Heart right ventricle (tissue), 16 donors: ENCODE results near the gene MPHOSPH9. TPM values are rescaled to one million over a fixed set of nuclear protein-coding genes. Genes with fewer than 3 reads are reported as not detected.
"Not testable (repeated sequence)": the region's sequence is repeated elsewhere in the genome, so short reads cannot be mapped to it uniquely, and the experiment has no call there.

ENCODE experiments used
- ATAC-seq, 8 donors: fragments of 200-7000 bp; cut with Tn5 transposase; one replicate each; pipeline ENCODE4 v1.9.1; 2020; ENCODE audit warnings: mild to moderate bottlenecking in 8 of 8, moderate library complexity in 8 of 8, moderate number of reproducible peaks in 1 of 8
- DNase-seq, 2 donors: peaks; one replicate each; pipeline ENCODE4 v3.0.0-alpha.2; 2020
- H3K27ac ChIP-seq, 10 donors: fragments of 200-600 bp; sonication (generic) in 2 of 10; one replicate each; pipeline versions ENCODE4 v1.5.0 to v1.8.0; 2020 to 2022; ENCODE audit warnings: mild to moderate bottlenecking in 3 of 10
- H3K27me3 ChIP-seq, 7 donors: fragments of 200-600 bp; one replicate each; pipeline ENCODE4 v1.8.0; 2021 to 2022; ENCODE audit warnings: mild to moderate bottlenecking in 2 of 7
- H3K36me3 ChIP-seq, 9 donors: fragments of 200-600 bp; sonication (generic) in 1 of 9; one replicate each; pipeline versions ENCODE4 v1.5.0 to v1.8.0; 2020 to 2022; ENCODE audit warnings: mild to moderate bottlenecking in 2 of 9
- H3K4me1 ChIP-seq, 9 donors: fragments of 200-600 bp; sonication (generic) in 1 of 9; one replicate each; pipeline versions ENCODE4 v1.5.0 to v1.8.0; 2020 to 2022; ENCODE audit warnings: mild to moderate bottlenecking in 4 of 9
- H3K4me3 ChIP-seq, 10 donors: fragments of 200-600 bp; sonication (generic) in 2 of 10; one replicate each; pipeline versions ENCODE4 v1.5.0 to v1.8.0; 2020 to 2022; ENCODE audit warnings: mild to moderate bottlenecking in 7 of 10, moderate library complexity in 2 of 10
- H3K9me3 ChIP-seq, 11 donors: fragments of 200-600 bp in 10 of 11; sonication (generic) in 2 of 11; one replicate each; pipeline versions ENCODE4 v1.5.0 to v1.8.0; 2013 to 2022; ENCODE audit warnings: mild to moderate bottlenecking in 2 of 11, control low read depth in 1 of 11, moderate library complexity in 1 of 11
- CTCF ChIP-seq, 9 donors: fragments of 200-600 bp; sonication (generic) in 2 of 9; IDR thresholded peaks; one replicate each; pipeline versions ENCODE4 v1.5.0 to v1.8.0; 2021 to 2022; ENCODE audit warnings: antibody characterized with exemption in 9 of 9, mild to moderate bottlenecking in 5 of 9, moderate library complexity in 1 of 9
- WGBS, 2 donors: extraction: QIAGEN DNeasy Blood & Tissue Kit; methylation state at CpG; one replicate each; pipeline ENCODE4 v1.1.7; 2013; ENCODE audit warnings: inconsistent platforms in 1 of 2; 5-methylcytosine and 5-hydroxymethylcytosine counted together
- intact Hi-C, 10 donors: fragments of 100-400 bp; cut with DNase I; formaldehyde crosslinking; loops; one replicate each; pipeline versions ENCODE4 v1.11.1 to v1.14.2; 2022
- polyA plus RNA-seq, 2 donors: library from polyadenylated mRNA; stranded (reverse); fragments of 200-250 nt; gene quantifications; one replicate each; pipeline ENCODE4 v1.2.3, GENCODE V29; 2013
- total RNA-seq, 10 donors: library from RNA; stranded (reverse); fragmentation: NEBNext Ultra II Directional in 3 of 10; extraction: Animal tissue kit (Norgen Biotek cat#: 25700) in 3 of 10; gene quantifications; one replicate each; pipeline versions ENCODE4 v1.2.1 to v1.2.4, GENCODE V29; 2021 to 2023
- donor health status: Arrhythmogenic right ventricular cardiomyopathy.
- donor health status: ischemic (EF 13 %, LVEDD 7.1; RV severe dilation, severe dysfunction).
- donor health status: healthy with polysubstance abuse.
- donor health status: DM: no; HTN: yes; CAD: no.
- donor health status: DM: no; HTN: no; CAD: no.
- donor health status: ischemic (EF 25% LVEDD 6.9; RV normal size, moderate dysfunction).
- donor health status: ischemic (EF 25% LVEDD 5.7; RV mildly dilated, moderate dysfunction).
- donor health status: healthy.
- donor health status: DM: yes; HTN: yes; CAD: no.
- donor health status: Ischemic cardiomyopathy.
- donor health status: ischemic (EF 35%, LVEDD 5.7; RV mildly dilated, moderate dysfunction).
- donor health status: nonischemic (EF 11% LVEDD 7.7; RV severe dilation, severe dysfunction).
- donor health status: DM: yes; HTN: yes; CAD: no.
- donor health status: PGD.
- donor health status: ischemic (EF 29% LVEDD 5.4; RV normal size, mild dysfunction).
- donor health status: nonischemic (EF 23%, LVEDD 6.1; RV moderate dilation, normal function).

MPHOSPH9 gene
- total and polyA plus RNA-seq, 12 donors = 4.1 to 33.6 (median 25.7) TPM

GRCh38 chr12:123260081-123260480 is 27.1 kb upstream of the MPHOSPH9 start:
- 82 to 92% methylated on average over 9 of the region's 9 CpGs for whole genome bisulfite sequencing, 2 donors
- Histone ChIP-seq H3K36me3 (peaks cover 0 to 100% (median 43%) of the 10 kb centered on the region in 9 donors), H3K9me3 (no peaks in the 10 kb centered on the region), H3K27ac (no peak overlapping the region), H3K27me3 (no peaks in the 10 kb centered on the region), H3K4me3 (no peak overlapping the region), H3K4me1 (peaks cover 0 to 4% (median 0%) of the 10 kb centered on the region in 9 donors)
- intact Hi-C loops = loop anchor here in 2 of 10 donors (10.0 kb wide), 2 partner anchors 95 to 335 kb away; no protein-coding TSS in a partner anchor
- ATAC-seq (no peak), DNase-seq (no peak)
- TF ChIP-seq CTCF (IDR thresholded peaks at IDR 0.05) = no peak

- H3K4me1 ChIP-seq = peaks cover 0 to 17% (median 7%) of the 10 kb centered on the region in 9 donors
Measured at GRCh38 chr12:123258593-123258992, 25.7 kb upstream of the MPHOSPH9 start.

GRCh38 chr12:123254853-123255446 is 22.0 kb upstream of the MPHOSPH9 start:
- ATAC-seq (no peak), DNase-seq (no peak)
- H3K27ac ChIP-seq = peak overlapping the region in 1 of 10 donors; percentile 15
- H3K27me3 ChIP-seq = no peaks in the 10 kb centered on the region
- intact Hi-C loops = no loop called here
- H3K36me3 ChIP-seq = peaks cover 0 to 82% (median 23%) of the 10 kb centered on the region in 9 donors
- no peak overlapping the region for H3K4me3 ChIP-seq
- H3K4me1 ChIP-seq = peaks cover 11 to 40% (median 18%) of the 10 kb centered on the region in 9 donors
- H3K9me3 ChIP-seq = no peaks in the 10 kb centered on the region
- WGBS, 2 donors = 66 to 67% methylated on average over 5 of the region's 5 CpGs
- no peak for TF ChIP-seq CTCF (IDR thresholded peaks at IDR 0.05)

More at GRCh38 chr12:123258593-123258992, 25.7 kb upstream of the MPHOSPH9 start:
- no peak for TF ChIP-seq CTCF (IDR thresholded peaks at IDR 0.05)
- H3K27me3 ChIP-seq = no peaks in the 10 kb centered on the region
- no peaks in the 10 kb centered on the region for H3K9me3 ChIP-seq
- no peak overlapping the region for H3K27ac ChIP-seq
- peaks cover 0 to 100% (median 37%) of the 10 kb centered on the region in 9 donors for H3K36me3 ChIP-seq
- intact Hi-C loops = no loop called here
- ATAC-seq (no peak), DNase-seq (no peak)
- 72 to 96% methylated on average over 4 of the region's 4 CpGs for WGBS, 2 donors
- H3K4me3 ChIP-seq = no peak overlapping the region

GRCh38 chr12:123253641-123254459 is 20.9 kb upstream of the MPHOSPH9 start:
- 69 to 72% methylated on average over 24 of the region's 24 CpGs for WGBS, 2 donors
- Histone ChIP-seq H3K27me3 (no peaks in the 10 kb centered on the region), H3K4me3 (no peak overlapping the region), H3K27ac (peak overlapping the region in 2 of 10 donors; percentile 1 to 15), H3K36me3 (peaks cover 0 to 81% (median 20%) of the 10 kb centered on the region in 9 donors), H3K4me1 (peaks cover 11 to 40% (median 18%) of the 10 kb centered on the region in 9 donors), H3K9me3 (no peaks in the 10 kb centered on the region)
- DNase-seq (peak; percentile 45 to 61), ATAC-seq (peak; percentile 63 to 87 (median 78))
- intact Hi-C loops = no loop called here
- TF ChIP-seq CTCF (IDR thresholded peaks at IDR 0.05) = no peak

- H3K4me3 ChIP-seq, H3K27me3 ChIP-seq, DNase-seq, intact Hi-C loops, H3K9me3 ChIP-seq, ATAC-seq, H3K27ac ChIP-seq: not testable (repeated sequence)
- WGBS, 2 donors = 89 to 90% methylated on average over 9 of the region's 9 CpGs
- Histone ChIP-seq H3K36me3 (peaks cover 0 to 74% (median 12%) of the 10 kb centered on the region in 9 donors), H3K4me1 (peaks cover 11 to 40% (median 18%) of the 10 kb centered on the region in 9 donors)
Measured at GRCh38 chr12:123252365-123252764, 19.4 kb upstream of the MPHOSPH9 start.
